Fibroblast of villous mesenchyme (primary cell): ENCODE data around the gene PRR29. TPM values are rescaled to one million over a fixed set of nuclear protein-coding genes. Genes with fewer than 3 reads are reported as not detected.
"Not testable (repeated sequence)": the region's sequence is repeated elsewhere in the genome, so short reads cannot be mapped to it uniquely, and the experiment has no call there.

ENCODE experiments used
- DNase-seq: peaks from one replicate; pipeline ENCODE4 v3.0.0-alpha.2; 2010; ENCODE audit warnings: low read depth
- H3K4me3 ChIP-seq: 2 replicates; pipeline ENCODE4 v1.5.1; 2011; ENCODE audit warnings: low read depth, mild to moderate bottlenecking, low read length
- total RNA-seq: library from RNA; depleted of rRNA; stranded (reverse); fragments of >200 nt; gene quantifications from 2 replicates; pipeline ENCODE4 v1.2.3, GENCODE V29; 2012
- TF ChIP-seq, protein P1 (sequence below): IDR thresholded peaks from 2 replicates; pipeline ENCODE4 v1.5.1; 2012; ENCODE audit warnings: low read depth, mild to moderate bottlenecking, low read length; ENCODE audit not compliant: insufficient read depth

The PRR29 gene
- total RNA-seq, 1 donor: under 0.01 TPM

DNA sequence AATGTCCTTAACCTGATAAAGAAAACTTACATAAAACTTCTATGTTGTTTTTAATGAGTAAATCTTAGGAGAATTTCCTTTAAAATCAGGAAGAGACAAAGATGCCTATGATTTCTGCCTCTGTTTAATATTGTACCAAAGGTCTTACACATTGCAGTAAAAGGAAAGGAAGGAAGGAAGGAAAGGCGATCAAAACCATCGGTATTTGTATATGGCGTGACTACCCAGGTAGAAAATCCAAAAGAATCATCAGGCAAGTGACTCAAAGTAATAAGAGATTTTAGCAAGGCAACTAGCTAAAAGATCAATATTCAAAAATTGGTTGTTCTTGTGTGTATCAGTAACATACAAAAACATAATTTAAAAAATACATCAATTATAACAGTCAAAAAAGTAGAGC, 18.8 kb downstream of the PRR29 start:
- TF ChIP-seq, protein P1, sequence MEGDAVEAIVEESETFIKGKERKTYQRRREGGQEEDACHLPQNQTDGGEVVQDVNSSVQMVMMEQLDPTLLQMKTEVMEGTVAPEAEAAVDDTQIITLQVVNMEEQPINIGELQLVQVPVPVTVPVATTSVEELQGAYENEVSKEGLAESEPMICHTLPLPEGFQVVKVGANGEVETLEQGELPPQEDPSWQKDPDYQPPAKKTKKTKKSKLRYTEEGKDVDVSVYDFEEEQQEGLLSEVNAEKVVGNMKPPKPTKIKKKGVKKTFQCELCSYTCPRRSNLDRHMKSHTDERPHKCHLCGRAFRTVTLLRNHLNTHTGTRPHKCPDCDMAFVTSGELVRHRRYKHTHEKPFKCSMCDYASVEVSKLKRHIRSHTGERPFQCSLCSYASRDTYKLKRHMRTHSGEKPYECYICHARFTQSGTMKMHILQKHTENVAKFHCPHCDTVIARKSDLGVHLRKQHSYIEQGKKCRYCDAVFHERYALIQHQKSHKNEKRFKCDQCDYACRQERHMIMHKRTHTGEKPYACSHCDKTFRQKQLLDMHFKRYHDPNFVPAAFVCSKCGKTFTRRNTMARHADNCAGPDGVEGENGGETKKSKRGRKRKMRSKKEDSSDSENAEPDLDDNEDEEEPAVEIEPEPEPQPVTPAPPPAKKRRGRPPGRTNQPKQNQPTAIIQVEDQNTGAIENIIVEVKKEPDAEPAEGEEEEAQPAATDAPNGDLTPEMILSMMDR: no peak
- no peak for DNase-seq
- no peak overlapping the region for H3K4me3 ChIP-seq

DNA sequence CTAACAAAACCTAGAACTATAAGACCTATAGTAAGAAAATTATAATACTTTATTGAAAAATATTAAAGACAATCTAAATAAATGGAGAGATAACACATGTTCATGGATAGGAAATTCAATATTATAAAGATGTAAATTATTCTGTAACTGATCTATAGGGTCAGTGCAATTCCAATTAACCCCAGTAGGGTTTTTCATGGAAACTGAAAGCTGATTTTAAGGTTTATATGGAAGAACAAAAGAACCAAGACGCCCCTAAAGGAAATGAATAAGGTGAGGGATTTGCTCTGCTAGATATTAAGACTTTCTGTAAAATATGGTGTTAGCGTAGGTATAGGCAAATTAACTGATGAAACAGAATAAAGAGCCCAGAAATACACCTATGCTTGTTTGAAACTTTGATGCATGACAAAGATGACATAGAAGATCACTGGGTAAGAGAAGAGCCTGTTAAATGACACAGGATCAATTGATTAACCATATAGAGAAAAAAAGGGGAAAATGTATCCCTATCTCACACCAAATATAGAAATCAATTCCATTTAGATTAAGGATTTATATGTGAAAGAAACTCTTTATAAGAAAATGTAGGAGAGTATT, 19.3 kb downstream of the PRR29 start:
- no peak overlapping the region for H3K4me3 ChIP-seq
- TF ChIP-seq, protein P1: peak; percentile 32
- DNase-seq: no peak

DNA sequence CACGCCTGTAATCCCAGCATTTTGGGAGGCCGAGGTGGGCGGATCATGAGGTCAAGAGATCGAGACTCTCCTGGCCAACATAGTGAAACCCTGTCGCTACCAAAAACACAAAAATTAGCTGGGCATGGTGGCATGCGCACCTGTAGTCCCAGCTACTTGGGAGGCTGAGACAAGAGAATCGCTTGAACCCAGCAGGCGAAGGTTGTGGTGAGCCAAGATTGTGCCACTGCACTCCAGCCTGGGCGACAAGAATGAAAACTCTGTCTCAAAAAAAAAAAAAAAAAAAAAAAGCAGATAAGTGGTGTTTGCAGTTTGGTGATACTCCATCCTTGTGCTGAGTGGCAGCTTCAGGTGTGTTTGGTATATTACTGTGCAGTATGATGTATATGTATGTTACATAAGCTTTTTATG, 21.4 kb downstream of the PRR29 start:
- H3K4me3 ChIP-seq, DNase-seq: not testable (repeated sequence)

DNA sequence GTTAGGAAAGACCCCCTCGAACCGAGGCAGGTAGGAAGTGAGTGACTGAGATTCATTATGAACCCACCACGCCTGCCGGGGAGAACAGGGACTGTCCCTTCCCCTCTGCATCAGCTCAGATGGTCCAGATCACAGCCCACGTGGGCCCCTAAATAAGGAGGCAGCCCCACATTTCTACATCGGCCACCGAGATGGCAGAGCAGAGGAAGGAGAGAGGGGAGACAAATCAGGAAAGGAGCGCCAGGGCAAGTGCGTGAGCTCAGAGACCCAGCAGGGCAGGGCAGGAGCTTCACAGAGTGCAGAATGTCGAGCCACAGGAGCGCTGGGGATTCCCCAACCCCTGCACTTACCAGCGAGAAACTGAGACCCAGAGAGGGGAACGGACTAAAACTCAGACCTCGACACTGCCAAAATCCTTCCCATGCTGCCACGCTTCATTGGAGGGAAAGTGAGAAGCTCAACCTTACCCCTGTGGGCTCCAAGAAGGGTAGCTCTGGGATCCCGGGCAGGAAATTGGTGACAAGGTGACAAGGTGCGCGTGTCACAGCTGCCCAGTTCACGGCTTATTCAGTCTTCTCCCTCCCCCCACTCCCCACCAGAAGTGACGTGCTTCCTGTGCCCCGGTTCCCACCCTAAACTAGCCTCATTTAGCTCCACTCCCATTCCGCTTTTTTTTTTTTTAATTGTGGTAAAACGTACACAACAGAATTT, 22.1 kb downstream of the PRR29 start, which contains the start of gene ICAM2:
Gene ICAM2 (minus strand): TSS at position 578 of the 711 bp plus-strand sequence. CDS start 13,942 bp downstream, outside the sequence.
- peak within 1 kb of the TSS; percentile 1 for H3K4me3 ChIP-seq
- no peak for DNase-seq
- TF ChIP-seq, protein P1: no peak

DNA sequence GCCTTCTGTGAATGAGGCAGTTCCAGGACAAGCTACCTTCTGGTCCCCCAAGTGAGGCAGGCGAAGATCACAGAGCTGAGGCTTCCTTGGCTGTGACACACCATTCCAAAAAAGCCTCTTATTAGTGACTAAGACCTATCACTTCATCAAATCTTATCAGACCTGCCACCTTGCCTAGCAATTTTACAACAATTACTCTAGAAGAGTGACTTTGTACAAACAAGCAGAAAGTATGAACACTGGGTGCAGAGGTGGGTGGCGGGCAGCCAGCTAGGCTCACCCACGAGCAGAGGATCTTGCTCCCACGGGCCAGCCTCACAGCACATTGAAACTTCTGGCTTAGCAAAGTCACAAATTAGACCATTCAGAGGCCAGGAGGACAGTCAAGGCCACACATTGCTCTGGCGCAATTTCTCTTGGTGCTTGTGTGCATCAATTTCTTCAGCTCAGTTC, 24.5 kb downstream of the PRR29 start:
- no peak overlapping the region for H3K4me3 ChIP-seq
- DNase-seq: no peak
- TF ChIP-seq, protein P1: no peak

DNA sequence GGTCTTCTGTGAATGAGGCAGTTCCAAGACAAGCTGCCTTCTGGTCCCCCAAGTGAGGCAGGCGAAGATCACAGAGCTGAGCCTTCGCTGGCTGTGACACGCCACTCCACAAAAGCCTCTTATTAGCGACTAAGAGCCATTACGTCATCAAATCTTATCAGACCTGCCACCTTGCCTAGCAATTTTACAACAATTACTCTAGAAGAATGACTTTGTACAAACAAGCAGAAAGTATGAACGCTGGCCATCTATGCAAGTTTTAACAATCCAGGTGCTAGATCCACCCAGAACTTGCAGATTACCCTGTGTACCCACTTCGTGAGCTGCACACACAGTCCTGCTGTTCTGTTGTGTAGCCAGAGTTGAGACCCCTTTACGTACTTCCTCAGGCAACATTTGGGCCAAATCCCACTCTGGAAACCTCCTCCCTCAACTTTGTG, 26.1 kb downstream of the PRR29 start:
- H3K4me3 ChIP-seq: no peak overlapping the region
- DNase-seq: no peak
- TF ChIP-seq, protein P1: no peak
